D721Med (cell line): ENCODE data around the gene RNF128.
"Not testable (repeated sequence)": the region's sequence is repeated elsewhere in the genome, so short reads cannot be mapped to it uniquely, and the experiment has no call there.

Experiments used
- DNase-seq: peaks from one replicate; pipeline ENCODE4 v3.0.0; 2011; ENCODE audit warnings: low spot score; ENCODE audit not compliant: insufficient read length
- FAIRE-seq: peaks from 2 replicates; lab custom pipeline; 2011; peaks lifted over from hg19 to GRCh38; lab: Jason Lieb, UNC
- TF ChIP-seq, protein P1 (sequence below): IDR thresholded peaks from 2 replicates; pipeline ENCODE4 v1.5.1; 2012; ENCODE audit warnings: mild to moderate bottlenecking, control low read depth; ENCODE audit not compliant: insufficient read depth; ENCODE audit errors: missing control alignments

RNF128 gene

GRCh38 chrX:106780664-106781377 is 54.3 kb downstream of the RNF128 start:
- DNase-seq (no peak), FAIRE-seq (no peak)
- TF ChIP-seq, protein P1, sequence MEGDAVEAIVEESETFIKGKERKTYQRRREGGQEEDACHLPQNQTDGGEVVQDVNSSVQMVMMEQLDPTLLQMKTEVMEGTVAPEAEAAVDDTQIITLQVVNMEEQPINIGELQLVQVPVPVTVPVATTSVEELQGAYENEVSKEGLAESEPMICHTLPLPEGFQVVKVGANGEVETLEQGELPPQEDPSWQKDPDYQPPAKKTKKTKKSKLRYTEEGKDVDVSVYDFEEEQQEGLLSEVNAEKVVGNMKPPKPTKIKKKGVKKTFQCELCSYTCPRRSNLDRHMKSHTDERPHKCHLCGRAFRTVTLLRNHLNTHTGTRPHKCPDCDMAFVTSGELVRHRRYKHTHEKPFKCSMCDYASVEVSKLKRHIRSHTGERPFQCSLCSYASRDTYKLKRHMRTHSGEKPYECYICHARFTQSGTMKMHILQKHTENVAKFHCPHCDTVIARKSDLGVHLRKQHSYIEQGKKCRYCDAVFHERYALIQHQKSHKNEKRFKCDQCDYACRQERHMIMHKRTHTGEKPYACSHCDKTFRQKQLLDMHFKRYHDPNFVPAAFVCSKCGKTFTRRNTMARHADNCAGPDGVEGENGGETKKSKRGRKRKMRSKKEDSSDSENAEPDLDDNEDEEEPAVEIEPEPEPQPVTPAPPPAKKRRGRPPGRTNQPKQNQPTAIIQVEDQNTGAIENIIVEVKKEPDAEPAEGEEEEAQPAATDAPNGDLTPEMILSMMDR = no peak

GRCh38 chrX:106783716-106784115 is 57.2 kb downstream of the RNF128 start:
- no peak for DNase-seq
- no peak for FAIRE-seq
- TF ChIP-seq, protein P1 = no peak

DNA sequence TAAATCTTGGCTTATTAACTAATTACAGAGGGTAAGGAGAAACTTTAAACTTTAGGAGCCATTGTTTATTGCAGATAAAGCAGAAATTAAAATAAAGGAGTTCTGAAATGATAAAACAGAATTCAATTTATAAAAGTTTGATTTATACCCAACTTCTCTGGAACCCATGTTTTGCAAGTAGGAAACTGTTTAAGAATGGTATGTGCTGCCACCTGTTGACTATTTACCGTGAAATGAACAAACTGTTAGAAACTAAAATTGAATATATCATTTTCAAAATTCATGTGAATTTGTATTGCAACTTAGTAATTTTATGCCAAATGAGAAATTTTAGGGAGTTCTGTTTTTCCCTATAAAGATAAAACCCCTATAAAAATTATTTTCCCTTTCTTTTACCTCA is 65.0 kb downstream of the RNF128 start:
- no peak for DNase-seq

DNA sequence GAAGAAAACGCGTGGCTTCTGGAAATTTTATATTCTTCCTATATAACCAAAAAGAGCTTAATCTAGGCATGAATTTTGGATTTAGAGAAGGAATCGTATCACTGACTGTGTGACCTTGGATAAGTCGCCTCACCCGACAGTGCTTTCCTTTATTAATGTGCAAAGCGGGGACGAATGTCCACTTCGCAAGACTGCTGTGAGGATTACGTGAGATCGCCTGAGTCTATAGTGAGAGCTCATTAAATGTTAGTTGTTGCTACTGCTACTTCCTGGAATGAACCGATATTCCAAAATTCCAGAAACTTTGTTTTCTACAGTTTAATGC is 75.5 kb downstream of the RNF128 start:
- TF ChIP-seq, protein P1 = no peak
- FAIRE-seq = no peak
- DNase-seq = no peak

More for the DNA sequence above, 65.0 kb downstream of the RNF128 start:
- FAIRE-seq = no peak
- TF ChIP-seq, protein P1 = peak; percentile 29

GRCh38 chrX:106802388-106803275 is 76.1 kb downstream of the RNF128 start, which contains the start of gene TBC1D8B:
Gene TBC1D8B (plus strand): TSS chrX:106802673. CDS start chrX:106802854, 181 bp downstream.
- TF ChIP-seq, protein P1 = no peak
- FAIRE-seq = no peak
- no peak for DNase-seq

DNA sequence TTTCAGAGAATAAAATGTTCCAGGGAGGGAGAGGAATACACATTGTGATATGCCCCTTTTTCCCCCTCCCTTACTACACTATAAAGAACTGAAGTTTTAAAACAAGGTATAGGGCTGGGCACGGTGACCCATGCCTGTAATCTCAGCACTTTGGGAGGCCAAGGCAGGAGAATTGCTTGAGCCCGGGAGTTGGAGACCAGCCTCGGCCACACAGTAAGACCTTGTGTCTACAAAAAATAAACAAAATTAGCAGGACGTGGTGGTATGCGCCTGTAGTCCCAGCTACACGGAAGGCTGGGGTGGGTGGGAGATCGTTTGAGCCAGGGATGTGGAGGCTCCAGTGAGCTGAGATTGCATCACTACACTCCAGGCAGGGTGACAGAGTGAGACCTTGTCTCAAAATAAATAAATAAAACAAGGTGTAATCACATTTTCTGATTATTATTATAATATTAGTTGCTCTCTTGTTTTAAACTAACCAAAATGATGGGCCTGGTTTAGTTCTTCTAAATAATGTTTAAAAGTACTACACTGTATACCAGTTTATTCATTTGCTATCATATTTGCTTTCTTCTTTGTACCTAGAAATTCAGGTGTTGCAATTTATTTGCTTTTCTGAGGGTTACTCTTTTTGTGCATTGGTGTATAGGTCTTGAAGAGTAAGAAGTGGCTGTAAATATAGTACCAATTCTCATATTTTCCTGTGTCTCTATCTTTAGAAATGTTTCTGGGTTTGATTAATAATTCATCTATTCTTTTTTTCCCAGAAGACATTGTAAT is 84.8 kb downstream of the RNF128 start:
- DNase-seq (no peak), FAIRE-seq (no peak)
- TF ChIP-seq, protein P1 = no peak

- not testable (repeated sequence) for DNase-seq, FAIRE-seq
Observed at GRCh38 chrX:106812930-106813329, 86.4 kb downstream of the RNF128 start.

DNA sequence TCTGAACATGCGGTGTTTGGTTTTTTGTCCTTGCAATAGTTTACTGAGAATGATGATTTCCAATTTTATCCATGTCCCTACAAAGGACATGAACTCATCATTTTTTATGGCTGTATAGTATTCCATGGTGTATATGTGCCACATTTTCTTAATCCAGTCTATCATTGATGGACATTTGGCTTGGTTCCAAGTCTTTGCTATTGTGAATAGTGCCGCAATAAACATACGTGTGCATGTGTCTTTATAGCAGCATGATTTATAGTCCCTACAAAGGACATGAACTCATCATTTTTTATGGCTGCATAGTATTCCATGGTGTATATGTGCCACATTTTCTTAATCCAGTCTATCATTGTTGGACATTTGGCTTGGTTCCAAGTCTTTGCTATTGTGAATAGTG is 87.6 kb downstream of the RNF128 start:
- FAIRE-seq, DNase-seq: not testable (repeated sequence)
